Astrocyte of the cerebellum (primary cell): Measurements from ENCODE around the gene SMOC2.

Experiments
- DNase-seq: peaks from one replicate; pipeline ENCODE4 v3.0.0-alpha.2; 2011; ENCODE audit warnings: low read depth
- H3K4me3 ChIP-seq: 2 replicates; pipeline ENCODE4 v1.5.1; 2011; ENCODE audit warnings: mild to moderate bottlenecking, low read depth, low read length, moderate library complexity
- CTCF ChIP-seq: IDR thresholded peaks from 2 replicates; pipeline ENCODE4 v1.5.1; 2012; ENCODE audit warnings: low read length, low read depth, moderate library complexity, mild to moderate bottlenecking; ENCODE audit errors: missing control alignments
- in situ Hi-C: cut with HindIII; loops from 2 replicates; pipeline ENCODE4 v1.10.0; 2017; ENCODE audit warnings: low sequenced_read_pairs

The SMOC2 gene

GRCh38 chr6:168706471-168707177 lies 265.6 kb downstream of the SMOC2 start:
- in situ Hi-C loops, result no loop called here
- no peak overlapping the region for H3K4me3 ChIP-seq
- no peak for DNase-seq
- no peak for TF ChIP-seq CTCF

- in situ Hi-C loops, result no loop called here
- no peak overlapping the region for H3K4me3 ChIP-seq
These were observed 267.5 kb downstream of the SMOC2 start for GRCh38 chr6:168708526-168708925.

GRCh38 chr6:168708984-168709383 lies 268.0 kb downstream of the SMOC2 start:
- DNase-seq, result no peak
- in situ Hi-C loops, result no loop called here
- TF ChIP-seq CTCF, result no peak
- no peak overlapping the region for H3K4me3 ChIP-seq

More at GRCh38 chr6:168708526-168708925, 267.5 kb downstream of the SMOC2 start:
- no peak for TF ChIP-seq CTCF
- no peak for DNase-seq

- TF ChIP-seq CTCF, result no peak
- in situ Hi-C loops, result no loop called here
These were observed 268.4 kb downstream of the SMOC2 start for GRCh38 chr6:168709390-168709789.

DNA sequence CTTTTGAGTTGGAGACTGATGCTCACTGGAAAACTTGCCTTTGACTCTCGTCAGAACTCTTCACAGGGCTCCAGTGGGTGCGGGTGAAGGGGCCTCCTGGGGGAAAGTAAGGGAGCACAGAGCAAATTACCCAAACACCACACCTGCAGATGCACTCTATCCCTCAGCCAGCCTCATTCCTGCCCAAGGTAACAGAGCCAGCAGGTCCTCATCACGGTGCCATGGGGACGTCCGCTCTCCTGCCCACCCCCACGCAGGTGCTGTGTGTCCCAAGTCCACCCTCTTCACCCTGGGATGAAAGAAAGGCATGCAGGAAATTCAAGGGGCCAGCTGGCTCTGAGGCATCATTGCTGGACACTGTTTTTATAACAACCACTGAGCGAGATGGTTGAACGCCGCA lies 269.0 kb downstream of the SMOC2 start:
- H3K4me3 ChIP-seq, result no peak overlapping the region
- TF ChIP-seq CTCF, result no peak
- no peak for DNase-seq
- in situ Hi-C loops, result no loop called here

More at GRCh38 chr6:168709390-168709789, 268.4 kb downstream of the SMOC2 start:
- no peak for DNase-seq
- no peak overlapping the region for H3K4me3 ChIP-seq

DNA sequence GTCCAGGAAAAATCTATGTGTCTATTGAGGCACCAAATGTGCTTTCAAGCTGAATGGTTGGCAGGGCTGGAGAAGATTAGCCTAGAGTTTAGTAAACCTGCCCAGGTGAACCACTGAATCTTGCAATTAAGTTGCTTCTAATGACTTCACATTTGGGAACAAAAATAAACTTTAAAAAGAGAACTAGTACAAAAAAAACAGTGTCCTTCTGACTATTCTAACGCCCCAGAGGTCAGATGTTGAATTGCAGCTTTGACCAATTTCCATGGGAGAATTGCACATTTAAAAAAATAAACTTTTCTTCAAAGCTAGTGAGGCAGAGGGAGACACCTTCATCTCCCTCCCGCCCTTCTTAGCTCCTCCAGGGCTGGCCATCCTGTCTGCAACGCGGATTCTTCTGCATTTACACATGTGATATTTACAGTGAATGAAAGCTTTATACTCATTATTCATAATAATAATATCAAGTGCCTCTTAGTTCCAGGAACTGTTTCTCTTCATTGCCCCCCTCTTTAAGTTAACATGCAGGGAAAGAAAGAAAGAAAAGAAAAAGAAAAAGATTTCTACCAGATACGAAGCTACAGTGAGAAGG lies 270.2 kb downstream of the SMOC2 start:
- TF ChIP-seq CTCF, result peak; percentile 29
- no peak overlapping the region for H3K4me3 ChIP-seq
- in situ Hi-C loops, result no loop called here
- DNase-seq, result no peak
